Measurements from ENCODE around the gene FBXW11. TPM values are rescaled to one million over a fixed set of nuclear protein-coding genes. Genes with fewer than 3 reads are reported as not detected.

The FBXW11 gene
- total and polyA plus RNA-seq, 2 of the 13 experiments (the other 11 are each of a cell fraction or from before 2014, with no cell fraction given) = 31.7 to 53.6 TPM

DNA sequence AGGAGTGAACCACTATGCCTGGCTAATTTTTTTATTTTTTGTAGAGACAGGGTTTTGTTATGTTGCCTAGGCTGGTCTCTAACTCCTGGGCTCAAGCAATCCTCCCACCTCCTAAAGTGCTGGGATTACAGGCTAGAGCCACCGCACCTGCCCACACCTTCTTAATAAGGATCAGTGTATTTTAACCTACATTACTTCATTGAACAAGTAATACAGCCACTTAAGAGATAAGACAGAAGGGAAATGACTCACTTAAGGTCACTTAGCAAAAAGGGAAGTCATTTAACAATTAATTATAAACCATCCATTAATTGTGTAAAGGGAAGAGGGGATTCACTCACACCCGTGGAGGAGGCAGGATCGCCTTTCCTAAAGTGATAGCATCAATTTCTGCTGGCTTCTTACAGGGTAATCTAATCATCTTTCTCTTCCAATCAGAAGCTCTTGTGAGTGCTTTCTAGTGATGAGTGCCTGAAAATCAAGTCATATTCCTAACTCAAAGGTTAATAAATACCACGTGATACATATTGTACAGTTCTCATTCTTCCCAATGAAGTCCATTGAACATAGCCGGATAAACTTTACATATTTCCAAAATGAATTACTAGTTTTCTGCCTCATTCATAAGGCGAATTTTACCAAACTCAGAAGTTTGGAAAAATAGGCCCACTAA is 3.5 kb downstream of the FBXW11 start:
- ATAC-seq (no peak), DNase-seq (ENCODE audit: low spot score) (no peak), FAIRE-seq (no peak)
- CTCF ChIA-PET (ENCODE audit: low intra/inter-chr PET ratio, low total read pairs) = no interaction called here
- no peaks in the 10 kb centered on the region for H3K9me3 ChIP-seq (ENCODE audit: low read length)
- POLR2A ChIA-PET = no interaction called here
- no TSS peak for BruUV-seq (replicated peaks)
- peaks cover 38% of the 10 kb centered on the region for H3K4me1 ChIP-seq (ENCODE audit: insufficient read depth, low read length)
- H3K79me2 ChIP-seq (ENCODE audit: insufficient read depth, low read length) = peaks cover 83% of the 10 kb centered on the region
- H3K27me3 ChIP-seq (ENCODE audit: control insufficient read depth in 1 of 2, insufficient read depth in 2 of 2, low read length in 2 of 2) = peaks cover 0 to 4% of the 10 kb centered on the region in 2 experiments; a peak in 1 of 5 replicates
- H3K27ac ChIP-seq (ENCODE audit: extremely low read length, insufficient read depth, low read length) = no peak overlapping the region
- H3K9ac ChIP-seq (ENCODE audit: insufficient read depth, low read depth, low read length) = no peak overlapping the region
- H3K4me3 ChIP-seq (replicated peaks in 1 of 3; ENCODE audit: insufficient read depth in 1 of 3, low read depth in 2 of 3, low read length in 3 of 3) = no peak overlapping the region
- intact Hi-C loops (cut with micrococcal nuclease; ENCODE audit: unreplicated experiment) = no loop called here
- H4K20me1 ChIP-seq (ENCODE audit: insufficient read depth, low read length) = peaks cover 26% of the 10 kb centered on the region
- no peak for TF ChIP-seq ZNF557 (CRISPR knock-in tag; IDR thresholded peaks at IDR 0.05)
- TF ChIP-seq ZNF570 (CRISPR knock-in tag; IDR thresholded peaks at IDR 0.05; ENCODE audit: borderline replicate concordance) = no peak
- TF ChIP-seq GTF2F1 (IDR thresholded peaks at IDR 0.05; ENCODE audit: low read length) = no peak
- no peak for TF ChIP-seq ZNF138 (CRISPR knock-in tag; IDR thresholded peaks at IDR 0.05; ENCODE audit: low read depth)
- no peak for TF ChIP-seq BORCS8-MEF2B (CRISPR knock-in tag; IDR thresholded peaks at IDR 0.05)
- no peak for TF ChIP-seq ZBTB21 (CRISPR knock-in tag; IDR thresholded peaks at IDR 0.05)
- no peak for TF ChIP-seq ZFP91 (CRISPR knock-in tag; IDR thresholded peaks at IDR 0.05; ENCODE audit: borderline replicate concordance)
- no peak for TF ChIP-seq TBP (CRISPR knock-in tag; IDR thresholded peaks at IDR 0.05)
- TF ChIP-seq ZNF468 (CRISPR knock-in tag; IDR thresholded peaks at IDR 0.05) = no peak
- no peak overlapping the region for H3K4me2 ChIP-seq (ENCODE audit: low read depth, low read length)
- WGBS (ENCODE audit: low lambda C conversion rate) = 92% methylated on average over 6 of the region's 6 CpGs
- no peaks in the 10 kb centered on the region for H3K36me3 ChIP-seq (replicated peaks in 1 of 2; ENCODE audit: control insufficient read depth in 1 of 2, insufficient read depth in 2 of 2, low read length in 2 of 2)
- in situ Hi-C loops (cut with HindIII; ENCODE audit: extremely low pct_ligation_motif_present, low pct_unique_long_range_greater_than_20kb) = no loop called here
- no peak overlapping the region for H2AFZ ChIP-seq (ENCODE audit: low read length)

Measured in HepG2 (cell line).